GM12875 (cell line): ENCODE data around the gene UNC50.
"Not testable (repeated sequence)": the region's sequence is repeated elsewhere in the genome, so short reads cannot be mapped to it uniquely, and the experiment has no call there.

ENCODE experiments used
- H3K4me3 ChIP-seq: one replicate; pipeline ENCODE4 v1.5.1; 2011; ENCODE audit warnings: low read depth, low read length, control low read depth
- CTCF ChIP-seq: IDR thresholded peaks from 2 replicates; pipeline ENCODE4 v1.5.1; 2011; ENCODE audit warnings: low read depth, mild to moderate bottlenecking, control low read depth, inconsistent platforms, low read length, moderate library complexity, borderline replicate concordance; ENCODE audit not compliant: insufficient read depth

UNC50 gene

DNA sequence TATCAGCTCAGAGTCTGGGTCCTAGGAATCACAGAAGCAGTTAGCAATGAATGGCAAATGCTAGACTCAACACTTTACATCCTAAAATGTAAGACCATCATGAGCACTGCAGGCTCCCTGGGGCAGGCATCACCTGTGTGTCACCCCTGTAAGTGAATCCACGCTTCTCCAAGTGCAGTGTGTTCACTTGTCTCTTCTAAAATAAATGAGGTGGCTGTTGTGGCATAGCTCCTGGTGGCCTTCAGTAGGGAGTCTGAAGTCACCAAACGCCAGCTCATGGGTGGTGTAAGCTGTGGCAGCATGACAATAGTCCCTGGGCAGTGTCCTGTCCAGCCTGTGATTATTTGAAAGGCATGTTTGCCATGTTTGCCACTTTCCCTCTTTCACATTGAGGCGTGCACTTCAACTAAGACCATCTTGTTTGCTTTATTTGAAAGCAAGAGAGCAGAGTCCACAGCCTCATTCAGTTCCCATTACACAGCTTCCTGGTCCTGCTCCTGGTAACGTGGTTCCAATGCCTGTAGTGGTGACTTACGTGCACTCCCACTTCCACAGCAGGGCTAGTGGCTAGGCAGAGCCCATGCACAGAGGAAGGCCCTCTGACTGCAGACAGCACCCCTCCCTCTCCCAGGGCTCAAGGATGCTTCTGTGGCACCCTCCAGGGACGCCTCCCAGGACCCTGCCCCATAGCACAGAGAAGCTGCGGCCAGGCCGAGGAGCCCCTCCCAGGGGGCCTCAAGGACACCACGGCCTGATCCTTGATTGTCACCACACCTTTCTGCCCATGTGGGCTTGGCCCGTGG is 24.4 kb upstream of the UNC50 start:
- H3K4me3 ChIP-seq = no peak overlapping the region
- TF ChIP-seq CTCF = no peak

- H3K4me3 ChIP-seq = no peak overlapping the region
- TF ChIP-seq CTCF = no peak
These were observed 23.0 kb upstream of the UNC50 start for GRCh38 chr2:98585386-98585785.

DNA sequence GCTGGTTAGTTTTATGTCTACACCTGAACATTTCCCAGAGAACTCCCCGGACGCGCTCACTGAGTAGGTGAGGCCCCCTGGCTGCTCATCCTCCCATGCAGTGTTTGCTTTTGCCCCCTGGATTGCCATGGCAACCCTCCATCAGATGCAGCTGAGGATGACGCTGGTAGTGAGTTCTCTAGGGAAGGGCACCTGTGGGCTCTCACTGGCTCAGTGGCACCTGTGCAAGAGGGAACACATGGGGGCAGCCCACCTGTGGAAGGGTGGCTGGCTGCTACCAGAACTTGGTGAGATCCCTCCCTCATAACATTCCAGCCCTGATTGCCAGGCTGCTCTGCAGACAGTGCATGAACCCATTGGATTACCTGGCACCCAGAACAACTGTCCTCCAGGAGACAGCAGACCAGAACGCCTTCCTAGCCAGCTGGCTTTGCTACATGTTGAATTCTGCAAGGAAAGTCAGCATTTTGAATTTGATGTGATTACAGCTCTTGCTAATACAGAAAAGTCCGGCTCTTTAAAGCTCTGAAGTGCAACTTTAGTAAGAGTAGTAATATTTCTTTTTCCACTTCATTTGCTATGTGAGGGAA is 21.7 kb upstream of the UNC50 start:
- no peak overlapping the region for H3K4me3 ChIP-seq
- no peak for TF ChIP-seq CTCF

DNA sequence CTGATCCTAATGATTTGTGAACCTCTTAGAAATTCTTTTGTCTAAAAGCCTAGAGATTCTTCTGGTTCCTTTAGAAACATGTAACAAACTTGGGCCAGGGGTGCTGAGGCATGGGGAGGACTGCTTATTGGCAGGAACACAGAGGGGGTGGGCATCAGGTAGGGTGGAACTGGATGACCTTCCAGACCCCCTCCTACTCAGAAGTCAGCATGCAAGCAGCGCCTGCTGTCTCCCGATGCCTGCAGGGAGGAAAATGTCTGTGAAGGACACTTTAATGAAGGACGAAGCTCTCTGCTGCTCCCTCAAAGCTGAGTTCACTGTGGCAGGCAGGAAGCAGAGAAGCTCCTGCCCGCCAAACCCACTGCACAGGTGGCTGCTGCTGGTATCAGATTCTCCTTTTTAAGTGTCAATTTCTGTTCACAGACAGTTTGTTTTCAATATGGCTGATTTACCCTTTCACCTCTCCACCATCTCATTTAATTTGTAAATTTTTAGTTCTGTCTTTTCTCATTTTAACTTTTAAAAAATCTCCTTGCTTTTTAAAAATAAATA is 19.4 kb upstream of the UNC50 start:
- no peak overlapping the region for H3K4me3 ChIP-seq
- TF ChIP-seq CTCF = no peak

- no peak overlapping the region for H3K4me3 ChIP-seq
- TF ChIP-seq CTCF = no peak
These were observed 18.9 kb upstream of the UNC50 start for GRCh38 chr2:98589489-98589888.

DNA sequence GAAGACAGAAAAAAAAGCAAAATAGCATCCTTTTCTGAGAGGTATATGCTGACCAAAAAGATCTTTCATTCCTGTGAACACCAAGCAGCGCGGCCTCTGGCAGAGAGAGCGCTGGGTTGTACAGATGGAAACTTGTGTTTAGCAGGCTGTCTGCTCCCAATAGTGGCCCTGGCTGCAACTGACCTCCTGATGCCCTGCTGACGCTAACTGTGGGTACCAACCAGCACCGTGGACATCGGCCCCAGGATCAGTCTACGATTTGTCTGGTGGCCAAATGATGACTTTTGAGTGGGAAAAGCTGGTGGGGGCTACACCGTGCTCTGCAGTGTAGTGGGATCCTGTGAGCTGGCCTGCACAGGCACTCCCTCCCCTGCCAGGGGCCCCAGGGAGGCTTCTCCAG is 15.8 kb upstream of the UNC50 start:
- TF ChIP-seq CTCF = no peak
- H3K4me3 ChIP-seq = no peak overlapping the region

DNA sequence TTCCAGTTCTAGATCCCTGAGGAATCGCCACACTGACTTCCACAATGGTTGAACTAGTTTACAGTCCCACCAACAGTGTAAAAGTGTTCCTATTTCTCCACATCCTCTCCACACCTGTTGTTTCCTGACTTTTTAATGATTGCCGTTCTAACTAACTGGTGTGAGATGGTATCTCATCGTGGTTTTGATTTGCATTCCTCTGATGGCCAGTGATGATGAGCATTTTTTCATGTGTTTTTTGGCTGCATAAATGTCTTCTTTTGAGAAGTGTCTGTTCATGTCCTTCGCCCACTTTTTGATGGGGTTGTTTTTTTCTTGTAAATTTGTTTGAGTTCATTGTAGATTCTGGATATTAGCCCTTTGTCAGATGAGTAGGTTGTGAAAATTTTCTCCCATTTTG is 13.7 kb upstream of the UNC50 start:
- not testable (repeated sequence) for H3K4me3 ChIP-seq
